Activated naive CD4-positive, alpha-beta T cell treated with anti-CD3 and anti-CD28 coated beads, Interleukin-2, amount 50 U/mL, for 24 hours (primary cell): ENCODE measurements around the gene GORASP2.

ENCODE experiments used
- H3K27ac Mint-ChIP-seq: one replicate; pipeline ENCODE4 v1.8.0; 2021; ENCODE audit warnings: mild to moderate bottlenecking, mixed read lengths
- H3K27me3 Mint-ChIP-seq: one replicate; pipeline ENCODE4 v1.8.0; 2021; ENCODE audit warnings: mixed read lengths
- H3K36me3 Mint-ChIP-seq: one replicate; pipeline ENCODE4 v1.8.0; 2021; ENCODE audit warnings: mixed read lengths
- H3K4me1 Mint-ChIP-seq: one replicate; pipeline ENCODE4 v1.8.0; 2021; ENCODE audit warnings: mixed read lengths
- H3K4me3 Mint-ChIP-seq: one replicate; pipeline ENCODE4 v1.8.0; 2021; ENCODE audit warnings: mild to moderate bottlenecking, mixed read lengths
- H3K9me3 Mint-ChIP-seq: one replicate; pipeline ENCODE4 v1.8.0; 2021; ENCODE audit warnings: mixed read lengths

GORASP2 gene

DNA sequence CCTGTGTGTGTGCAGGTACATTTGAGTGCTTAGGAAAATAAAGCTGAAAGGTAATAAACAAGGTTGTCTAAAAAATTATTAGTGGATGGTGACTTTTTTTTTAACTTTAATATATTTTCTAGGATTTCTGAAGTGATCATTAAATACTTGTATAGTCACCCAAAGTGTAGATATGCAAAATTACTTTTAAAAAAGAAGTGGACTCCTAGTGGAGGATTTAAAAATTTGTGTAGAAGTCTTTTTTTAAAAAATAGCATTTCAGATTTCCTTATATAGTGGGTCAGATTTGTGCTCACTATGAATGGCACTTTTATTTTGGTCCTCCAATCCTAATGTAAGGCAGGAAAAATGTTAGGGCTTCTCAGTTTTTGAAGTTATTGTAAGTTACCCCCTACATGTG lies 3.9 kb downstream of the GORASP2 start:
- H3K36me3 Mint-ChIP-seq = peaks cover 5% of the 10 kb centered on the region
- H3K4me1 Mint-ChIP-seq = peaks cover 67% of the 10 kb centered on the region
- H3K4me3 Mint-ChIP-seq = no peak overlapping the region
- H3K9me3 Mint-ChIP-seq = no peaks in the 10 kb centered on the region
- no peaks in the 10 kb centered on the region for H3K27me3 Mint-ChIP-seq
- no peak overlapping the region for H3K27ac Mint-ChIP-seq

GRCh38 chr2:170937709-170938379 lies 8.8 kb downstream of the GORASP2 start:
- Mint-ChIP-seq H3K9me3 (no peaks in the 10 kb centered on the region), H3K4me3 (no peak overlapping the region), H3K27me3 (no peaks in the 10 kb centered on the region), H3K4me1 (peaks cover 85% of the 10 kb centered on the region), H3K27ac (no peak overlapping the region), H3K36me3 (peaks cover 4% of the 10 kb centered on the region)

DNA sequence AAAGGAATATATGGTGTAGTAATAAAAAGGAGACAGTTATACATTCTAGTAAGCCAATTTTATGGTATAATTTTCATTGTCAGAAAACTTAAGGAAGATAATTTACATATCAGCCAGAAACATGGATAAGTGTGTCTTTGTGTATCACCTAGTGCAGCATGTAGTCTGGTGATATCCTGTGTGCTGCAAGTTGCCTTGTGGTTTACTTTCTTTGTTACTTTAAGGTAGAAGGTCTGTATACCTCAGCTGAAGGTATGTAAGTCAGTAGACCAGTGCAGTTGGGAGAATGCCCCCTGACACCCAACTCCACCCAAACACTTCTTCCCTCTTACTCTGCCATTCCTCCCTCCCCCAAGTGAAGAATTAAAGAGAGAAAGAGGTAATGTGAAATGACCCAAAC lies 11.0 kb downstream of the GORASP2 start:
- no peaks in the 10 kb centered on the region for H3K27me3 Mint-ChIP-seq
- H3K36me3 Mint-ChIP-seq = peaks cover 6% of the 10 kb centered on the region
- peaks cover 84% of the 10 kb centered on the region for H3K4me1 Mint-ChIP-seq
- no peaks in the 10 kb centered on the region for H3K9me3 Mint-ChIP-seq
- peak overlapping the region; percentile 26 for H3K4me3 Mint-ChIP-seq
- peak overlapping the region; percentile 51 for H3K27ac Mint-ChIP-seq

GRCh38 chr2:170942615-170943014 lies 13.6 kb downstream of the GORASP2 start:
- Mint-ChIP-seq H3K36me3 (peaks cover 8% of the 10 kb centered on the region), H3K4me3 (no peak overlapping the region), H3K4me1 (peaks cover 76% of the 10 kb centered on the region), H3K9me3 (no peaks in the 10 kb centered on the region), H3K27me3 (no peaks in the 10 kb centered on the region), H3K27ac (no peak overlapping the region)

- Mint-ChIP-seq H3K36me3 (peaks cover 8% of the 10 kb centered on the region), H3K27me3 (no peaks in the 10 kb centered on the region), H3K27ac (no peak overlapping the region), H3K4me3 (no peak overlapping the region), H3K9me3 (no peaks in the 10 kb centered on the region), H3K4me1 (peaks cover 72% of the 10 kb centered on the region)
These were observed 14.0 kb downstream of the GORASP2 start for GRCh38 chr2:170943041-170943440.

DNA sequence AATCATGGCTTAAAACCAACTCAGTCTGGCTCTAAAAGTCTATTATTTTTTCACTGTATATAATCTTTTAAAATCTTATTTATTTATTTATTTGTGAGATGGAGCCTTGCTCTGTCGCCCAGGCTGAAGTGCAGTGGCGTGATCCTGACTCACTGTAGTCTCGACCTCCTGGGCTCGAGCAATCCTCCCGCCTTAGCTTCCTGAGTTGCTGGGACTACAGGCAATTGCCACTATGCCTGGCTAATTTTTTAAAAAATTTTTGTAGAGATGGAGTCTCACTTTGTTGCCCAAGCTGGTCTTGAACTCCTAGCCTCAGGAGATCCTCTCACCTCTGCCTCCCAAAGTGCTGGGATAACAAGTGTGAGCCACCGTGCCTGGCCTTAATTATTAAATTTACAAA lies 14.5 kb downstream of the GORASP2 start:
- H3K27ac Mint-ChIP-seq = no peak overlapping the region
- no peaks in the 10 kb centered on the region for H3K27me3 Mint-ChIP-seq
- H3K4me1 Mint-ChIP-seq = peaks cover 67% of the 10 kb centered on the region
- no peaks in the 10 kb centered on the region for H3K9me3 Mint-ChIP-seq
- no peak overlapping the region for H3K4me3 Mint-ChIP-seq
- H3K36me3 Mint-ChIP-seq = peaks cover 8% of the 10 kb centered on the region

GRCh38 chr2:170944545-170944944 lies 15.5 kb downstream of the GORASP2 start:
- H3K4me1 Mint-ChIP-seq = peaks cover 57% of the 10 kb centered on the region
- H3K9me3 Mint-ChIP-seq = no peaks in the 10 kb centered on the region
- no peak overlapping the region for H3K27ac Mint-ChIP-seq
- no peak overlapping the region for H3K4me3 Mint-ChIP-seq
- H3K36me3 Mint-ChIP-seq = peaks cover 8% of the 10 kb centered on the region
- no peaks in the 10 kb centered on the region for H3K27me3 Mint-ChIP-seq

- H3K27me3 Mint-ChIP-seq = no peaks in the 10 kb centered on the region
- H3K9me3 Mint-ChIP-seq = no peaks in the 10 kb centered on the region
- peaks cover 15% of the 10 kb centered on the region for H3K36me3 Mint-ChIP-seq
- H3K4me1 Mint-ChIP-seq = peaks cover 19% of the 10 kb centered on the region
- no peak overlapping the region for H3K4me3 Mint-ChIP-seq
- H3K27ac Mint-ChIP-seq = no peak overlapping the region
These were observed 20.4 kb downstream of the GORASP2 start for GRCh38 chr2:170949415-170949814.

- Mint-ChIP-seq H3K27ac (no peak overlapping the region), H3K27me3 (no peaks in the 10 kb centered on the region), H3K9me3 (no peaks in the 10 kb centered on the region), H3K36me3 (peaks cover 23% of the 10 kb centered on the region), H3K4me3 (no peak overlapping the region), H3K4me1 (peaks cover 13% of the 10 kb centered on the region)
These were observed 21.2 kb downstream of the GORASP2 start for GRCh38 chr2:170950221-170950761.

DNA sequence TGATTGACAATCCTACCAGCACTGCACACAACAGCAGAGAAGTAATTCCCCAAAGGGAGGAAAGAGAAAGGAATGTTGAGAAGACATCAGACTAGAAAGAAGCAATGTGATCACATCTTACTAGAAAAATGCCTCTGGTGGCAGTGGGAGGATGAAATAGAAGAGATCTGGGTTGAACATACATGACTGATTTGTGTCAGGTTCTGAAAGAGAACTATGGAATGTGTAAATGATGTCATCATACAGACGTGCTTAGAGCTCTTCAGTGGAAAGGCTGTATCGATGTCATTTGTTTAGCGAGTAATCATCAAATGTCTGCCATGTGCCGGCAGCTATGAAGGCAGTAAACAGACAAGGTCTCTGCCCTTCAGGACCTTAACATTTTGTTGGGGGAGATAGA lies 24.9 kb downstream of the GORASP2 start:
- H3K4me1 Mint-ChIP-seq = peaks cover 6% of the 10 kb centered on the region
- no peak overlapping the region for H3K4me3 Mint-ChIP-seq
- H3K27ac Mint-ChIP-seq = no peak overlapping the region
- H3K9me3 Mint-ChIP-seq = no peaks in the 10 kb centered on the region
- no peaks in the 10 kb centered on the region for H3K27me3 Mint-ChIP-seq
- H3K36me3 Mint-ChIP-seq = peaks cover 28% of the 10 kb centered on the region

- no peaks in the 10 kb centered on the region for H3K27me3 Mint-ChIP-seq
- H3K4me3 Mint-ChIP-seq = no peak overlapping the region
- no peaks in the 10 kb centered on the region for H3K4me1 Mint-ChIP-seq
- peaks cover 8% of the 10 kb centered on the region for H3K36me3 Mint-ChIP-seq
- no peak overlapping the region for H3K27ac Mint-ChIP-seq
- no peaks in the 10 kb centered on the region for H3K9me3 Mint-ChIP-seq
These were observed 34.3 kb downstream of the GORASP2 start for GRCh38 chr2:170963386-170963785.

DNA sequence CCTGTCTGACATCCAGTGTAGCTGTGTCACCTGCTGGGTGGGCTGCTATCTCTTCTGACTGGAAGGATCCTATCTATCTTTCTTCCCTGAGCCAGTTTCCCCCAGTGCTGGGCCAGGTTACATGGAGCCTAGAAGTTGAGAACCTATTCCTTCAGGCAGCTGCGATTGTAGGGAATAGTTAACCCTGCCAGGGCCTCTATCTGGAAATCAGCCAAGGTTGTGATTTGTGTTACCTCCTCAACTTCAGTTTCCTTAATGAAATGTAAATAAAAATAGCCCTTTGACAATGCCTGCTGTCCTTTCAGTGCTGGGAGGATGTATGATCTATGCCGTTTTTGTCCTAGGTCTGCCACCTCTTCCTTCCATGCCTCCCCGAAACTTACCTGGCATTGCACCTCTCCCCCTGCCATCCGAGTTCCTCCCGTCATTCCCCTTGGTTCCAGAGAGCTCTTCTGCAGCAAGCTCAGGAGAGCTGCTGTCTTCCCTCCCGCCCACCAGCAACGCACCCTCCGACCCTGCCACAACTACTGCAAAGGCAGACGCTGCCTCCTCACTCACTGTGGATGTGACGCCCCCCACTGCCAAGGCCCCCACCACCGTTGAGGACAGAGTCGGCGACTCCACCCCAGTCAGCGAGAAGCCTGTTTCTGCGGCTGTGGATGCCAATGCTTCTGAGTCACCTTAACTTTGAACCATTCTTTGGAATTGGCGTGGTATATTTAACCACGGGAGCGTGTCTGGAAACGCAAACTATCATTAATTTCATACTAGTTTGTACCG lies 36.6 kb downstream of the GORASP2 start:
- peaks cover 6% of the 10 kb centered on the region for H3K36me3 Mint-ChIP-seq

GRCh38 chr2:170966648-170967396 lies 37.8 kb downstream of the GORASP2 start:
- H3K4me3 Mint-ChIP-seq = no peak overlapping the region
- H3K27ac Mint-ChIP-seq = no peak overlapping the region
- peaks cover 6% of the 10 kb centered on the region for H3K36me3 Mint-ChIP-seq
- H3K9me3 Mint-ChIP-seq = no peaks in the 10 kb centered on the region
- no peaks in the 10 kb centered on the region for H3K27me3 Mint-ChIP-seq
- no peaks in the 10 kb centered on the region for H3K4me1 Mint-ChIP-seq

More for the DNA sequence above, 36.6 kb downstream of the GORASP2 start:
- H3K4me3 Mint-ChIP-seq = no peak overlapping the region
- no peaks in the 10 kb centered on the region for H3K27me3 Mint-ChIP-seq
- no peaks in the 10 kb centered on the region for H3K9me3 Mint-ChIP-seq
- H3K27ac Mint-ChIP-seq = peak overlapping the region; percentile 9
- H3K4me1 Mint-ChIP-seq = no peaks in the 10 kb centered on the region

GRCh38 chr2:170967553-170967952 lies 38.5 kb downstream of the GORASP2 start:
- H3K4me1 Mint-ChIP-seq = no peaks in the 10 kb centered on the region
- H3K27ac Mint-ChIP-seq = peak overlapping the region; percentile 68
- H3K4me3 Mint-ChIP-seq = no peak overlapping the region
- no peaks in the 10 kb centered on the region for H3K9me3 Mint-ChIP-seq
- H3K27me3 Mint-ChIP-seq = no peaks in the 10 kb centered on the region
- H3K36me3 Mint-ChIP-seq = peaks cover 6% of the 10 kb centered on the region

DNA sequence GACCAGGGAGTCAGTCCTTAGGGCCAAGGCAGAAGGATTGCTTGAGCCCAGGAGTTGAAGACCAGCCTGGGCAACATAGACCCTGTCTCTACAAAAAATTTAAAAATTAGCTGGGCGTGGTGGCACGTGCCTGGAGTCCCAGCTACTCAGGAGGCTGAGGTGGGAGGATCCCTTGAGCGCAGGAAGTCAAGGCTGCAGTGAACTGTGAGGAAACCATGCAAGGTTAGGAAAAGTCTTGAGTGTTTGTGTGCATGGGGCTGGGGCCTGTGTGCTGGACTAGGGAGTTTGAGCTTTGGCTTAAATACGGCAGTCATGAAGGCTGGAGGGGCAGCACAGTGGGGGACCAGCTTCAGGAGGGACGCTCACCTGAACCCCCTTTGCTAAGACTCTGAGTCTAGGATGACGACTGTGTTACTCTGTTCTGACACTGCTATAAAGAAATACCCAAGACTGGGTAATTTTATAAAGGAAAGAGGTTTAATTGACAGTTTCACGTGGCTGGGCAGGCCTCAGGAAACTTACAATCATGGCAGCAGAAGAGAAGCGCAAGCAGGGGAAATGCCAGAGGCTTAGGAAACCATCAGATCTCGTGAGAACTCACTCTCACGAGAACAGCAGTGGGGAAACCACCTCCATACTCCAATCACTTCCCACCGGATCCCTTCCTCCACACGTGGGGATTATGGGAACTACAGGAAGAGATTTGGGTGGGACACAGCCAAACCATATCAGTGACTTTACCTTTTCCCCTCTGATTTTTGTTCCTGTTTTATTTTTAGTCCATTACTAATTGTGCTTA lies 39.4 kb downstream of the GORASP2 start:
- Mint-ChIP-seq H3K4me3 (no peak overlapping the region), H3K27ac (peak overlapping the region; percentile 35), H3K4me1 (peaks cover 6% of the 10 kb centered on the region), H3K36me3 (peaks cover 4% of the 10 kb centered on the region), H3K9me3 (no peaks in the 10 kb centered on the region), H3K27me3 (no peaks in the 10 kb centered on the region)
